HG02588 (cell line): ENCODE results near the gene CFAP57.

Experiments
- ATAC-seq: cut with Tn5 transposase; IDR thresholded peaks from one replicate; pipeline ENCODE4 v1.9.1; 2021; ENCODE audit warnings: mild to moderate bottlenecking, moderate library complexity; ENCODE audit not compliant: unreplicated experiment

The CFAP57 gene

DNA sequence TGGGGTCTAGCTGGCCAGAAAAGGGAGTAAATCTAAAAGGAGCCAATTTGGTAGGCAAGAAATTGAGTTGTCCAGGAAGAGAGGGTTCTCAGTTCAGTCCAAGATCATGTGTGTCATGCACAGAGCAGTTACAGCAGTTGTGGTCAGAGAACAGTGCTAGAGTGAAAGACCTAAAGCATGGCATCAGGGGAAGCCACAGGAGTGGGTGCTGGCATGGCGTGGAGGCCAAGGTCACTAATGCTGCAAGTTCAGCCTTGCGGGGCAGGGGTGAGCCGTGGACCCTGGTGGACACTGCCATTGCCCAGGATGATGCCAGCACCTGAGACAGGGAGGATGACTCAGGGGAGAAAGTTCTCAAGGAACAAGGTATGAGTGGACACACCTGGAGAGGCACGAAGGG, 81.0 kb downstream of the CFAP57 start:
- ATAC-seq: no peak

DNA sequence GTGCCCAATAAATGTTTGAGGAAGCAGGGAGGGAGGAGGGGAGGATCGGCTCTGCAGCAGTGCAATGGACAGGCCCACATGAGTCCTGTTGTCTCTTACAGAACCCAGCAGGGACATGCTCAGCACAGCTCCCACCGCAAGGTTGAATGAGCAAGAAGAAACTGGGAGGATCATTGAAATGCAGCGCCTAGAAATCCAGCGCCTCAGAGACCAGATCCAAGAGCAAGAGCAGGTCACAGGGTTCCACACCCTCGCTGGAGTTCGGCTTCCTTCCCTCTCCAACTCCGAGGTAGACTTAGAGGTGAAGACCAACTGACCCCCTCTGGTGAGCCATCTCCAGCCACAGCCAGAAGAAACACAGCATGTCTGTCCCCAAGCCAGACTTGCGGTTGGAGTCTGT, 81.7 kb downstream of the CFAP57 start:
- ATAC-seq: no peak

DNA sequence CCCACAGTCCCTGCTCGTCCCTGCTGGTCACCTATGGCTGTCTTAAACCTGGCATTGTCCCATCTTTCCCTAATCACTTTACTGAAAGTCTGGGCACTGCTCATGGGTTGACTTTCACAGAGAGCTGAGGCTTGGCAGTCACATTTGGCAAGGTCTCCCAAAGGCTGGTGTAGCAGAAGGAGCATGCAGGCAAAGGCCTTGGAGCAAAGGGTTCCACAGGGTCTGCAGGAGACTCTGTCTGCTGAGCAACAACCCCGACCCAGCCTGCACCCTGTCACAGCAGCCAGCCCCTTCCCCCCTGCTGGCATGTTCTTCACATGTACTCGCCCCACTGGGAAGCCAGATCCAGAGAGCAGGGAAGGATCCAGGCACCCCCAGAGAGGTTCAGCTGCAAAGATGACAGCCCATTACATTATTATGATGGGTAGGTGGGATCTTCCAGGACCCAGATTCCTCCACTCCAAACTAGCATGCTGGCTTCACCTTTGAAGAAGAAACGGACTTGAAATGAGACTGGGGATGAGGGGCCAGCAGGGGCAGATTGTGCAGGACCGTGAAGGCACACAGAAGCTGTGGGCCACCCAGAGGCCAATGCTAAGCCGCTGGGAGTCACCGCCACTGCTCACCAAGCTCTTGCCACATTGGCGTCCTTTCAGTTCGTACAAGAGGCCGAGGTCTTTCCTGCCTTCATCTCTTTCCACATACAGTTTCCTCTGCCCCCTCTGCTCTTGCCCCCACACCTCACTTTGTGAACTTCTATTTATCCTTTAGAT, 83.5 kb downstream of the CFAP57 start:
- ATAC-seq: no peak

DNA sequence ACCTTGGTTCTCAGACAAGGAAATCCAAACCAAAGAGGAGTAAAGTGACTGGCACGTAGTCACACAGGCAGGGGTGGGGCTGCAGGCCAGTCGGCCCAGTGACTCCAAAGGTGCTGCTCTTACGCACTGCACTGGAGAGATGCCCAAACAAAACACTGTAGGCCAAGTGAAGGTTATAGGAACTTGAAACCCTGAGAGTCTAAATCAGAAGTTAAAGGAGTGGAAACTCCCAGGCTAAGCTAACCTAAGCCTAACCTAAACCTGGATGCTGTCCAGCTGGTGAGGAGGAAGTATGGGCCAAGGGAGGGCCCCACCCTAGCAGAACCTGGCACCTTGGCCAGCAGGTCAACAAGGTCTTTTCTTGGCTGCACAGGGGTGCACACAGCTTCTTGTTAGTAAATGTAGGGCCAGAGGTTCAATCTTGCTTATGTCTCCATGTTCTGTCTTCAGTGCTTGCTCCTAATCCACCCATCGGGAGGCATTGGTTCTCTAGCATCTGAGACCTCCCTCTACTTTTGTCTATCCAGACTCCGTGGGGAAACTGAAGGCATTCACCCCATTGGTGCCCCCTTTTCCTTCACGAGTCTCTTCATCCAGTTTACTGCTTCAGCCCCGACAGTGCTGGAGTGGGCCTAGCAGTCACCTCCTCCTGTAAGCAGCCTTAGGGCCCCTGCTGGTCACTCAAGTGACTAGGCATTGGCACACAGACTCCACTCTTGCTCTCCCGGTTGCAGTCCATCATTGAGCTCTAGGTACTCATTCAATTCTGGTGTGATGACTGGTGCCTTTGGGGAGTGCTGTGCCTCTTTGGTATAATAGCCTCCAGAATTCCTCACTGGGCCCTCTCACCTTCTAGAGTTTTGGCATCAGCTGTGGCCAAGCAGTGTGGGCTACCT, 84.8 kb downstream of the CFAP57 start:
- ATAC-seq: no peak

DNA sequence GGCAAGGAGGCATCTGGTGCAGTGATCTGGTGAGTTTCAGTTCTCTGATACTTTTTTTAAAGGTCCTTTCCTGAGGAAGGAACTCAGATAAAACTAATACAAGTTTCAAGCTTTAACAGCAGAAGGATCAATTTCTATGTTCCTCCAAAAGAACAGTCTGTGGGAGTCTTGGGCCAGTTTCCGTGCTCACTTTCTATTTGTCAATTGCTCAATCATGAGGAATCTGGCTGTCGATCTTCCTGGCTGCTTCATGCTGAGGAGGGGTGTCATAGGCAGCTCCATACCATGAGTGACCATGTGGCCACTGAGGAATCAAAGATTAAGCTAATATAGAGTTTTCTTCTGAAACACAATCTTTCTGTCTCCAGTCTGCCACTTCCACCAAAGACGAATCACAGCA, 86.2 kb downstream of the CFAP57 start:
- no peak for ATAC-seq

DNA sequence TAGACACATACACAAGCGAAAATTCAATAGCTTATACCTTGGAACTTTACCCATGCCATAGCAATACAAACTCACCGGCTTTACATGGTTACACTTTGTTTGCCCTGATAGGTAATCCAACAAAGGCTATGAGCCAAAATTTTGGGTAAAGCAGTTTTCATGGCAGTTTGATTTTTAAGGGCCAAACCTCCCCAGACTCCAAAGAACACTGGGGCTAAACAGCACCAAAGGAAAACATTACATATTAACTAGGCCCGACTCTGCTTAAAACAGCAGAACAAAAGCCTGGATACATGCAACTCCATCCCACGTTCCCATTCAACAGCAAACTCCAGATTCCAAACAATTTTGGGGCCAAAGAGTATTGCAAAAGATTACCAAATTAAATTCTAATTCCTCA, 93.3 kb downstream of the CFAP57 start:
- no peak for ATAC-seq

DNA sequence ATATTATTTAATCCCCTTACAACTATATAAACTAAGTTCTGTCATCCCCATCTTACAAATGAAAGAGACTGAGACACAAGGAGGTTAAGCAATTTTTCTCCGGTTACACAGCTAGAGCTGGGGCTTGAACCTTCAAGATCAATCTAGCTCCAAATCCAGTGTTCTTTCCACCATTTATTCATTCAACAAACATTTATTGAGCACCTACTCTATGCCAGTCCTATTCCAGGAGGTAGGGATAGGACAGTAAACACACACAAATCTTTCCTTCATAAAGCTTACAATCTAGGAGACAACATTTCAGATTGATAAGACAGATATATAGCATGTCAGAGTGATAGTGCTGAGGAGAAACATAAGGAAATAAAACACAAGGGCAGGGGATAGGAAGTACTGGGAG, 94.8 kb downstream of the CFAP57 start:
- ATAC-seq: no peak

DNA sequence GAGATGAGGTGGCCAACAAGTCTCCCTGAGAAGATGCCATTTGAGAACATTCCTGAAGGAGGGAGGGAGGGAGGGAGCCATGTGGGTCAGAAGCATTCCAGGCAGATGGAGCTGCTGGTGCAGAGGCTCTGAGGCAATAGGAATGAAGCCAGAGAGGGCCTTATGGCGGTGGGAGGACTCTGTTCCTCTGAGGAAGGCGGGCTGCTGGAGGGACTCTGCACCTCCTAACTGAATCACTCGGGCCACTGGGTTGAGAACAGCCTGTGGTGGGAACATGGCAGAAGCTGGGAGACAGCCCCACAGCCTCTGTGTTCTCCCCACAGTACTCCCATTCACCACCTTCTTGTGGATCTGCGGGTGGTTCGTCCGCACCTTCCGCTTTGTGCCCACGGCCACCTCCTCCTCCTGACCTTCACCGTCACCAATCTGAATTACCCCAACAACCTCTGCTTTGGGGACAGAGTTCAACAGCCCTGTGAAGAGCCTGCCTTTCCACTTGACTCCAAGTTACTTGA, 95.2 kb downstream of the CFAP57 start:
- ATAC-seq: no peak

DNA sequence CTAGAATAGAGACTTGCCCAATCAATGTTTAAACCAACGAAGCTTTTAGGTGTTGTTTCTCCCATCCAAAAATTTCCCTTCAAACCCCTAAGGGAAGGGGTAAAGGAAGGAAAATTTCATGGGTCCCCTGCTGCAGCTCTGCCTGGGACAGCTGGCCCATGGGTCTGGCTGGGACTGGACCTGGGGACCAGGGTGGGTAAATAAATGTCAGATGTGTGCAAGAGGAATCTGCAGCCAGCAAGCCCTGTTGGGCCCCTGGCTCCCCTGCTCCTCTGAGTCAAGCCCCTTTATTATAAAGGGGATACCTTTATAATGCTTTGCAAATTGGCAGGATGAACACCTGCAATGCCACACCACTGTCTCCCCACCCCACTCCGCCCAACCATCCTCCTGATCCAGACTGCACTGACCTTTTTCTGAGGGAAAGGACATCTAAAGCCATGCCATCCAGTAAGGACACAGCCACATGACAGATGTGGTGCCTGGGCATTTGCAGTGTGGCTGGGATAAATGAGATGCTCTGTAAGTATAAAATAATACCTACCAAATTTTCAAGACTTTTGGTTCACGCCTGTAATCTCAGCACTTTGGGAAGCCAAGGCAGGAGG, 95.8 kb downstream of the CFAP57 start:
- no peak for ATAC-seq

DNA sequence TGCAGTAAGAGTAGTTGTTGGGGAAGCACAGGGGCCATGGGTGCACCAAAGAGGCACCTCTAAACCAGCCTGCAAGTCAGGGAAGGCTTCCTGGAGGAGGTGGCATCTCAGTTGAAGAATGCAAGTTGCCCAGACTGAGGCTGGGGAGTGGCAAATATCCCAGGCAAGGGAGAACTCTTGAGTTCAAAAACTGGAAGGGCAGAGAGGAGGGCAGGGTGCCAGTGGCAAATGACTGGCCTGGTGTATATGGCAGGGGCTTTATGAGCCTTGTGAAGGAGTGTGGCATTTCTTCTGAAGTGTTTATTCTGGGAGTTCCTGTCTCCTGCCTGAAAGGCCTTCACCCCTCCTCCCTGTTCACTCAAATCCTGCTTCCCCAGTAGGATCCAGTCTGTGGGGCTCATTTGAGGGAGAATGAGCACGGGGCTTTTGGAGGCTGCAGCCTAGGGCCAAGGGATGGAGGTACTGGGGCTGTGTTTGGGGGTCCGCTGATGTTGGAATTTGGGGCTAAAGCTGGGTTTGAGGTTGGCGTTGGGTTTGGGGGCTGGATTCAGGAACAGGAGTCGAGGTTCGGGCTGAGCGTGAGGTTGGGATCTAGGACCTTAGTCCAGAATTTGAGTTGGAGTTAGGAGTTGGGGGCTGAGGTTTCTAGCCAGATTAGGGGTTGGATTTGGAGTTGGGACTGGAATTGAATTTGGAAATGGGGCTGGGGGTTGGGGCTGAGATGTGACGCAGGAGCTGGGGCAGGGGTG, 97.7 kb downstream of the CFAP57 start, which contains the start of gene TMEM125:
Gene TMEM125 (plus strand): TSS at position 357 of the 749 bp plus-strand sequence. CDS start 2,740 bp downstream, outside the sequence.
- ATAC-seq: no peak

DNA sequence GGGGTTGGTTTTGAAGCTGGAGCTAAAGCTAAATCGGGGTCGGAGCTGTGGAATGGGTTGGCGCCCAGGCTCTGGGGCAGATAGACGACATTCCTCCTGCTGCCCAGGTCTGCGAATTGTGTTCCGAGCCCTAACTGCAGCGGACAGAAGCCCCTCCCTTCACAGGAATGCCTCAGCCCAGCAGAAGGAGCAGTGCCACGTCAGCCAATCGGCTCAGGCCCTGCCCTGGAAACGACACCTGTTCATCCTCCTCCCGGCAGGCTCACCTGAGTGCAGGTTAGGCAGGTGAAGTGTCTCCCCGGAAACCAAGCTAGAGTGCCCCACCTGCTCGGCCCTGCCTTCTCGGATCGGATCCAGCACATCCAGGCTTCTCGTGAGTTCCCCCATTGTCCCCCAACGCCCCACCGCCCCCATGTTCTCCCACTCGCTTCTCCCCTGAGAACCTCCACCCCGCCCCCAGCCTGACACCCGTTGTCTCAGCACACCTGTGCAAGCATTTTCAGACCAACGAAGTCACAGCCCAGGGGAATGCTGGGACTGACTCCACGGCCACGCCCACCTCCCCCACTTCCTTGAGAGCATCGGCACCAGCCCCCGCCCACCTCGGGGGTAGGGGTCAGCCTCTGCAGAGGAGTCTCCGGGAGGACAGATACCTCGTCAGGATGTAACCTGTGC, 98.4 kb downstream of the CFAP57 start:
- ATAC-seq: no peak

DNA sequence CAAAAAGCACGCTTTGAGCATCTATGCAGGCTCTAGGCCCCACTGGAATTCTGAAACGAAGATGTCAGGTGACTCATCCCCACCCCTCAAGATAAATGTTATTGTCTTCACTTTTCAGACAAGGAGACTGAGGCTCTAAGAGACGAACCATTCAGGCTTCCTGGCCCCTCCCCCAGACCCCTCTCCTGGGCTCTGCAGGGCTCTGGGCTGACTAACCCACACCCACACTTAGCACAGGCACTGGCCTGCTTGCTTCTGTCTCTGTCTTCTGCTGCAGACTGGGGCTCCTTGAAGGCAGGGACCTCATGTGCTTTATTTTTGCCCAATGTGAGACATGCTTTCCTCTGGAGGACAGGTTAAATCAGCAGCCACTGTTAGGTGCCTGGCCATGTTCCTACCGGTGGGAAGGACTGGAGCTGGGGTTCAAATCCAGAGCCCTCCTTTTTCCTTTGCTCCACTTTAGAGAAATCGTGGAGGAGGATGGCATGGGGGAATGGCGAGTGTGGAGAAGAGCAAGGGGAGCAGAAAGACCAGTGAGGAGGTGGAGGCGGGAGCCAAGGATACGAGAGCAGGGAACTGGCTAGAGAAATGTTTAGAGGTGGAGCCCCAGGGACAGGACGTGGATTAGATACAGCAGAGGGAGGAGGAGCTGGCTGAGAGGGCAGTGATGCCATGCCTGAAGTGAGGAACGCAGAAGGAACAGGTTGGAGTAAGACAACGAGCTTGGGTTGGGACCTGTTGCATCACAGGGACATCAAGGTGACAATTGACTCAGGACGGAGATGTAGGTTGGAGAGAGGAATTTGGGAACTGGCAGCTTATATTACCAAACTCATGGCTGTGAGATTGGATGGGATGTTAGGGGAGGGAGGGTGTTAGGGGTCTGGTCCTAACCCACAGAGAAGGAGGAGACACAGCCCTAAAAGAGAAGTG, 99.3 kb downstream of the CFAP57 start:
- no peak for ATAC-seq

DNA sequence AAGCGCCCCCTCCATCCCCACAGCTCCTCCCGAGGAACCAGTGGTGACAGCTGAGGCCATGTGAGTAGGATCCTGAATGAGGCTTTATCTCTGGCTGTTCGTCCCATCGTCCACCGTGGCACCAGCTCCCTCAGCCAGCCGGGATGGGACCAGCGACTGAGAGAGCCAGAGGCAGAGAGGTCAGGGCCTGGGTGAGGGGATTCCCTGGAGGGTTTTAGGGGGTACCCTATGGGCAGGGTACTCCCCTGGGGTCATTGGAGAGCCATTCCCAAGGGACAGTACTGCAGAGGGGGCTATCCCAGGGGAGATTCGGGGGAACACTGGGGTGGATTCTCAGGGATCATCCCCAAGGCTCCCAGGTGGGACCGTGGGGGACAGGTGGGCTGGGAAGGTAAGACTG, 100.0 kb downstream of the CFAP57 start:
- ATAC-seq: no peak

DNA sequence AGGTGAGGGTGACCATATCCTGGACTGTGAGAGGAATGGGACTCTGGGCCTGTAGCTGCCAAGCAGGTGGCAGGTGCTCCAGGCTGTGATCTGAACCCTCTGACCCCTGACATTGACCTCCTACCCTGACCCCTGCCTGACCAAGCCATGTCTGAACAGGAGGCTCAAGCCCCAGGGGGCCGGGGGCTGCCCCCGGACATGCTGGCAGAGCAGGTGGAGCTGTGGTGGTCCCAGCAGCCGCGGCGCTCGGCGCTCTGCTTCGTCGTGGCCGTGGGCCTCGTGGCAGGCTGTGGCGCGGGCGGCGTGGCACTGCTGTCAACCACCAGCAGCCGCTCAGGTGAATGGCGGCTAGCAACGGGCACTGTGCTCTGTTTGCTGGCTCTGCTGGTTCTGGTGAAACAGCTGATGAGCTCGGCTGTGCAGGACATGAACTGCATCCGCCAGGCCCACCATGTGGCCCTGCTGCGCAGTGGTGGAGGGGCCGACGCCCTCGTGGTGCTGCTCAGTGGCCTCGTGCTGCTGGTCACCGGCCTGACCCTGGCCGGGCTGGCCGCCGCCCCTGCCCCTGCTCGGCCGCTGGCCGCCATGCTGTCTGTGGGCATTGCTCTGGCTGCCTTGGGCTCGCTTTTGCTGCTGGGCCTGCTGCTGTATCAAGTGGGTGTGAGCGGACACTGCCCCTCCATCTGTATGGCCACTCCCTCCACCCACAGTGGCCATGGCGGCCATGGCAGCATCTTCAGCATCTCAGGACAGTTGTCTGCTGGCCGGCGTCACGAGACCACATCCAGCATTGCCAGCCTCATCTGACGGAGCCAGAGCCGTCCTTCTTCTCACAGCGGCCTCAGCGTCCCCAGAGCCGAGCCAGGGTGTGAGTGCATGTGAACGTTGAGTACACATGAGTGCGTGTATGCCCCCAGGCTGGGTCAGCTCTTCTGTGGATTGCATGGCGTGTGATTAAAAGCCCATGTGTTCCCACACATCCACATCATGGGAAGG, 100.7 kb downstream of the CFAP57 start:
- ATAC-seq: no peak

DNA sequence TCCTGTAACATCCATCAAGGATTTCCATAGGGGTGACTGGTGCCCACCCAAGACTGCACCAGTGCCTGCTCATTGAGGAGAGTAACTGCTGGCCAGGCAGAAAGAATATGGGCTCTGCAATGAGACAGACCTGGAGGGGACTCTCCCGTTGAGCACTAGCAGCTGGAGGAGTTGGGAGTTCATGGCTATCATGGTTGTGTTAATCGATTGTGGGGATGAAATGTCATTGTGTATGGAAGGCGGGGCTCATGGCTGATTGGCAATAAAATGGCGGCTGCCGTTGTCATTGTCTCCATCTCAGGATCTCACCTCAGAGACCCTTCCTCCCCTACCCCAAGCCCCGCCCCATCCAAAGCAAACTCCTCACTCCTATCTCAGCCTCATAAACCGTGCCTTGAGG, 101.6 kb downstream of the CFAP57 start:
- no peak for ATAC-seq

DNA sequence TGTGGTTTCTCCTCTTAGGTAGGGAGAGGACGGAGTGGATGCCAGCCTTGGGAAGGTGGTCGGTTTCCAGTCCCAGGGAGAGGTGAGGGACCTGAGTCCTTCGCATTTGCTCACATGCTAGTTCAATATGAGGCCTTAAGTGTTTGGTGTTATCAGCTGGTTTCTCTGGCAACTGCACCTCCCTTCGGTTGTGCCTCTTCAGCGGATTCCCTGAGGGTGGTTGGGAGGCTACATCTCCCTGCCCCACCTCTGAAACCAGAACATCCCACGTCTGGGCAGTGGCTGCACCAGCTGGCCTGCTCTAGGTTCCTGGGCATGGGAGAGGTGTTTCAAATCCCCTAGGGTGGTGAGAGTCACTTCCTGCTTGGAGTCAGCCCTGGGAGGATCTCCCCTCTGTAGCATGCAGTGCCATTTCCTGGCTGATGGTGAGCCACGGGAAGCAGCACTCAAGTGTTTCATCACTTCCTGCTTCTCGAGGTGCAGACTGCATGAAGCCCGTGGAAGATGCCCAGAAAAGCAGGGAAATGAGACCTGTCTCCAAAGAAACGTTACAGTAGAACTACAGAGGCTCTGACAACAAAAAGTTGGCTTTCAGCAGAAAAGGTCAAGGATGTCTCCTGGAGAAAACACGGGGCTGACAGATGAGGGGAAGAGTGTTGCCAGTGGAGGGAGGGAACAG, 102.1 kb downstream of the CFAP57 start:
- no peak for ATAC-seq

DNA sequence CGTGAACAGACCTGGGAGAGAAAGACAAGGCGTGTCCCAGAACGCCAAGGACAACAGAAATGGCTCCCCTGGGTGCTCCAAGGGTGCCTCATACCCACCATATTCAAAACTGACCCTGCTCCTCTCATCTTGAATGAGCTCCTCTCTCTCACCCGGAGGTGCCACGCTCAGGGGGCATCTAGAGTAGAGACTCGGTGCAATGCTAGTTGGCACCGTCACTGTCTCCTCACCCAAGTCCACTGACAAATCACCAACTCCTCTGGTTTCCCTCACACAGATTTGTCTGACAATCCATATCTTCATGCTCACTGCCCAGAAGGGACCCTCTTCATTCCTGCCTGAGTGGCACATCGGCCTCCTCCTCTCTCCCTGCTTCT, 102.7 kb downstream of the CFAP57 start:
- no peak for ATAC-seq
